Activated naive CD8-positive, alpha-beta T cell treated with anti-CD3 and anti-CD28 coated beads for 36 hours (primary cell): ENCODE measurements around the gene RMND1. TPM values are rescaled to one million over a fixed set of nuclear protein-coding genes. Genes with fewer than 3 reads are reported as not detected.
A peak's percentile ranks its signal among the peaks of the same experiment; 100 is the strongest.

Source experiments
- DNase-seq: peaks from one replicate; pipeline ENCODE4 v3.0.0; 2021
- H3K27ac Mint-ChIP-seq: one replicate; pipeline ENCODE4 v1.8.0; 2022; ENCODE audit warnings: mild to moderate bottlenecking, moderate library complexity, mixed read lengths
- H3K27me3 Mint-ChIP-seq: one replicate; pipeline ENCODE4 v1.8.0; 2022; ENCODE audit warnings: mild to moderate bottlenecking, mixed read lengths
- H3K36me3 Mint-ChIP-seq: one replicate; pipeline ENCODE4 v1.8.0; 2021; ENCODE audit warnings: mild to moderate bottlenecking, mixed read lengths
- H3K4me1 Mint-ChIP-seq: one replicate; pipeline ENCODE4 v1.8.0; 2021; ENCODE audit warnings: mixed read lengths
- H3K4me3 Mint-ChIP-seq: one replicate; pipeline ENCODE4 v1.8.0; 2022; ENCODE audit warnings: mild to moderate bottlenecking, moderate library complexity, mixed read lengths
- H3K9me3 Mint-ChIP-seq: one replicate; pipeline ENCODE4 v1.8.0; 2022; ENCODE audit warnings: mixed read lengths
- total RNA-seq, 2 experiments: library from RNA; stranded (reverse); gene quantifications; one replicate each; pipeline ENCODE4 v1.2.3, GENCODE V29; 2021

The RMND1 gene
- total RNA-seq, 2 experiments from 2014 or later, result 25.9 to 28.4 TPM

- Mint-ChIP-seq H3K9me3 (peaks cover 10% of the 10 kb centered on the region), H3K4me3 (no peak overlapping the region), H3K27me3 (no peaks in the 10 kb centered on the region), H3K27ac (peak overlapping the region; percentile 16), H3K36me3 (peaks cover 61% of the 10 kb centered on the region), H3K4me1 (peaks cover 10% of the 10 kb centered on the region)
- peak; percentile 25 for DNase-seq
Measured at GRCh38 chr6:151413372-151414145, 38.4 kb downstream of the RMND1 start.

- Mint-ChIP-seq H3K36me3 (peaks cover 60% of the 10 kb centered on the region), H3K4me3 (no peak overlapping the region), H3K27ac (no peak overlapping the region), H3K27me3 (no peaks in the 10 kb centered on the region), H3K9me3 (peaks cover 10% of the 10 kb centered on the region), H3K4me1 (peaks cover 10% of the 10 kb centered on the region)
- no peak for DNase-seq
Measured at GRCh38 chr6:151412909-151413308, 39.0 kb downstream of the RMND1 start.

GRCh38 chr6:151409679-151410078, 42.2 kb downstream of the RMND1 start:
- peaks cover 14% of the 10 kb centered on the region for H3K4me1 Mint-ChIP-seq
- H3K36me3 Mint-ChIP-seq, result peaks cover 40% of the 10 kb centered on the region
- no peak for DNase-seq
- peaks cover 4% of the 10 kb centered on the region for H3K9me3 Mint-ChIP-seq
- H3K4me3 Mint-ChIP-seq, result no peak overlapping the region
- H3K27me3 Mint-ChIP-seq, result no peaks in the 10 kb centered on the region
- no peak overlapping the region for H3K27ac Mint-ChIP-seq

- H3K4me3 Mint-ChIP-seq, result no peak overlapping the region
- H3K27ac Mint-ChIP-seq, result peak overlapping the region; percentile 51
- no peak for DNase-seq
- no peaks in the 10 kb centered on the region for H3K9me3 Mint-ChIP-seq
- peaks cover 39% of the 10 kb centered on the region for H3K36me3 Mint-ChIP-seq
- H3K4me1 Mint-ChIP-seq, result peaks cover 13% of the 10 kb centered on the region
- H3K27me3 Mint-ChIP-seq, result no peaks in the 10 kb centered on the region
Measured at GRCh38 chr6:151409260-151409659, 42.7 kb downstream of the RMND1 start.

- Mint-ChIP-seq H3K27ac (peak overlapping the region; percentile 51), H3K36me3 (peaks cover 36% of the 10 kb centered on the region)
Measured at GRCh38 chr6:151408858-151409257, 43.1 kb downstream of the RMND1 start.

GRCh38 chr6:151403919-151404308, 48.0 kb downstream of the RMND1 start:
- no peaks in the 10 kb centered on the region for H3K9me3 Mint-ChIP-seq
- H3K36me3 Mint-ChIP-seq, result peaks cover 34% of the 10 kb centered on the region
- no peak for DNase-seq
- peaks cover 24% of the 10 kb centered on the region for H3K4me1 Mint-ChIP-seq
- H3K27me3 Mint-ChIP-seq, result no peaks in the 10 kb centered on the region
- peak overlapping the region; percentile 61 for H3K27ac Mint-ChIP-seq
- no peak overlapping the region for H3K4me3 Mint-ChIP-seq

More at GRCh38 chr6:151408858-151409257, 43.1 kb downstream of the RMND1 start:
- H3K4me3 Mint-ChIP-seq, result no peak overlapping the region
- DNase-seq, result no peak
- H3K9me3 Mint-ChIP-seq, result no peaks in the 10 kb centered on the region
- peaks cover 10% of the 10 kb centered on the region for H3K4me1 Mint-ChIP-seq
- H3K27me3 Mint-ChIP-seq, result no peaks in the 10 kb centered on the region

- H3K9me3 Mint-ChIP-seq, result no peaks in the 10 kb centered on the region
- H3K4me1 Mint-ChIP-seq, result peaks cover 35% of the 10 kb centered on the region
- DNase-seq, result no peak
- H3K4me3 Mint-ChIP-seq, result no peak overlapping the region
- no peaks in the 10 kb centered on the region for H3K27me3 Mint-ChIP-seq
- H3K27ac Mint-ChIP-seq, result no peak overlapping the region
- peaks cover 39% of the 10 kb centered on the region for H3K36me3 Mint-ChIP-seq
Measured at GRCh38 chr6:151402228-151402627, 49.7 kb downstream of the RMND1 start.

- no peak for DNase-seq
- Mint-ChIP-seq H3K4me1 (peaks cover 42% of the 10 kb centered on the region), H3K27ac (peak overlapping the region; percentile 54), H3K9me3 (no peaks in the 10 kb centered on the region), H3K27me3 (no peaks in the 10 kb centered on the region), H3K4me3 (no peak overlapping the region), H3K36me3 (peaks cover 42% of the 10 kb centered on the region)
Measured at GRCh38 chr6:151400473-151400872, 51.5 kb downstream of the RMND1 start.

GRCh38 chr6:151399679-151400078, 52.2 kb downstream of the RMND1 start:
- H3K36me3 Mint-ChIP-seq, result peaks cover 45% of the 10 kb centered on the region
- peaks cover 49% of the 10 kb centered on the region for H3K4me1 Mint-ChIP-seq
- no peak overlapping the region for H3K27ac Mint-ChIP-seq
- no peak for DNase-seq
- H3K9me3 Mint-ChIP-seq, result no peaks in the 10 kb centered on the region
- H3K27me3 Mint-ChIP-seq, result no peaks in the 10 kb centered on the region
- H3K4me3 Mint-ChIP-seq, result no peak overlapping the region

- H3K27ac Mint-ChIP-seq, result peak overlapping the region; percentile 96
- no peaks in the 10 kb centered on the region for H3K9me3 Mint-ChIP-seq
- H3K36me3 Mint-ChIP-seq, result peaks cover 40% of the 10 kb centered on the region
- peaks cover 50% of the 10 kb centered on the region for H3K4me1 Mint-ChIP-seq
- H3K4me3 Mint-ChIP-seq, result peak overlapping the region; percentile 95
- peaks cover 3% of the 10 kb centered on the region for H3K27me3 Mint-ChIP-seq
- DNase-seq, result no peak
Measured at GRCh38 chr6:151393410-151393809, 58.5 kb downstream of the RMND1 start.

GRCh38 chr6:151392427-151392826, 59.5 kb downstream of the RMND1 start:
- Mint-ChIP-seq H3K9me3 (no peaks in the 10 kb centered on the region), H3K27me3 (peaks cover 3% of the 10 kb centered on the region), H3K4me3 (peak overlapping the region; percentile 95), H3K4me1 (peaks cover 51% of the 10 kb centered on the region), H3K27ac (peak overlapping the region; percentile 96), H3K36me3 (peaks cover 37% of the 10 kb centered on the region)
- DNase-seq, result no peak

- DNase-seq, result peak; percentile 76
- Mint-ChIP-seq H3K36me3 (peaks cover 34% of the 10 kb centered on the region), H3K9me3 (no peaks in the 10 kb centered on the region), H3K4me1 (peaks cover 52% of the 10 kb centered on the region), H3K4me3 (peak within 1 kb of the TSS; percentile 95), H3K27me3 (peaks cover 3% of the 10 kb centered on the region), H3K27ac (peak within 1 kb of the TSS; percentile 96)
Measured at GRCh38 chr6:151391471-151392413, 60.2 kb downstream of the RMND1 start, which contains the start of gene ZBTB2. ZBTB2 (minus strand) TSS chr6:151391559; CDS start chr6:151373637, 17,922 bp downstream.

GRCh38 chr6:151390851-151391470, 61.0 kb downstream of the RMND1 start:
- peak overlapping the region; percentile 96 for H3K27ac Mint-ChIP-seq
- H3K4me1 Mint-ChIP-seq, result peaks cover 49% of the 10 kb centered on the region
- no peaks in the 10 kb centered on the region for H3K9me3 Mint-ChIP-seq
- H3K36me3 Mint-ChIP-seq, result peaks cover 31% of the 10 kb centered on the region
- peak overlapping the region; percentile 95 for H3K4me3 Mint-ChIP-seq
- peak; percentile 81 for DNase-seq
- peaks cover 3% of the 10 kb centered on the region for H3K27me3 Mint-ChIP-seq

GRCh38 chr6:151390276-151390850, 61.6 kb downstream of the RMND1 start:
- peaks cover 30% of the 10 kb centered on the region for H3K36me3 Mint-ChIP-seq
- no peaks in the 10 kb centered on the region for H3K9me3 Mint-ChIP-seq
- H3K4me3 Mint-ChIP-seq, result peak overlapping the region; percentile 55
- H3K27ac Mint-ChIP-seq, result peak overlapping the region; percentile 45
- peak; percentile 100 for DNase-seq
- peaks cover 3% of the 10 kb centered on the region for H3K27me3 Mint-ChIP-seq
- H3K4me1 Mint-ChIP-seq, result peaks cover 49% of the 10 kb centered on the region
